RWPE1 (cell line): ENCODE measurements around the gene RPL36AL.
"Not testable (repeated sequence)": the region's sequence is repeated elsewhere in the genome, so short reads cannot be mapped to it uniquely, and the experiment has no call there.

Source experiments
- CTCF ChIA-PET: fragments of 350-600 bp; sonication (Branson Sonifier 250); formaldehyde crosslinking; extraction: SDS; loops from one replicate; lab custom pipeline; 2021; lab: Yijun Ruan, JAX
- POLR2A ChIA-PET: fragments of 400-600 bp; formaldehyde crosslinking; extraction: SDS; loops from one replicate; lab custom pipeline; 2020; ENCODE audit warnings: antibody characterized with exemption; ENCODE audit not compliant: low non-redundant PET; lab: Yijun Ruan, JAX
- DNase-seq: peaks from one replicate; pipeline ENCODE4 v3.0.0; 2012; ENCODE audit warnings: low spot score
- H3K27ac ChIP-seq: fragments of 450-650 bp; 2 replicates; pipeline ENCODE4 v1.5.1; 2017
- CTCF ChIP-seq: fragments of 450-650 bp; conservative IDR thresholded peaks from 2 replicates; pipeline ENCODE4 v1.5.1; 2017; ENCODE audit warnings: low read depth, mild to moderate bottlenecking

The RPL36AL gene

GRCh38 chr14:49586673-49587460, 33.6 kb downstream of the RPL36AL start:
- ChIA-PET POLR2A (interaction anchor here (0.6 to 2.5 kb wide), 2 partner anchors 34 to 275 kb away, joined by 3 to 10 read pairs; partner anchors contain the start of genes MGAT2 and RPL36AL), CTCF (interaction anchor here (0.6 to 1.9 kb wide), 10 partner anchors 9 to 1182 kb away, joined by 3 to 7 read pairs (median 4); partner anchors contain the start of genes LRR1 and RPL36AL)
- TF ChIP-seq CTCF = peak; percentile 92
- peak; percentile 52 for DNase-seq
- H3K27ac ChIP-seq = peak overlapping the region; percentile 91

GRCh38 chr14:49585803-49586672, 34.4 kb downstream of the RPL36AL start, which contains the start of gene RPS29:
TSS of gene RPS29 (minus strand) at chr14:49586380. CDS start at chr14:49586346, 34 bp downstream.
- ChIA-PET POLR2A (interaction anchor here (0.6 to 2.5 kb wide), 2 partner anchors 35 to 276 kb away, joined by 3 to 10 read pairs; partner anchors contain the start of genes MGAT2 and RPL36AL), CTCF (interaction anchor here (0.7 to 1.9 kb wide), 5 partner anchors 9 to 125 kb away, joined by 3 to 7 read pairs (median 4); partner anchors contain the start of gene LRR1)
- DNase-seq = peak; percentile 96
- H3K27ac ChIP-seq = peak within 1 kb of the TSS; percentile 91
- no peak for TF ChIP-seq CTCF

DNA sequence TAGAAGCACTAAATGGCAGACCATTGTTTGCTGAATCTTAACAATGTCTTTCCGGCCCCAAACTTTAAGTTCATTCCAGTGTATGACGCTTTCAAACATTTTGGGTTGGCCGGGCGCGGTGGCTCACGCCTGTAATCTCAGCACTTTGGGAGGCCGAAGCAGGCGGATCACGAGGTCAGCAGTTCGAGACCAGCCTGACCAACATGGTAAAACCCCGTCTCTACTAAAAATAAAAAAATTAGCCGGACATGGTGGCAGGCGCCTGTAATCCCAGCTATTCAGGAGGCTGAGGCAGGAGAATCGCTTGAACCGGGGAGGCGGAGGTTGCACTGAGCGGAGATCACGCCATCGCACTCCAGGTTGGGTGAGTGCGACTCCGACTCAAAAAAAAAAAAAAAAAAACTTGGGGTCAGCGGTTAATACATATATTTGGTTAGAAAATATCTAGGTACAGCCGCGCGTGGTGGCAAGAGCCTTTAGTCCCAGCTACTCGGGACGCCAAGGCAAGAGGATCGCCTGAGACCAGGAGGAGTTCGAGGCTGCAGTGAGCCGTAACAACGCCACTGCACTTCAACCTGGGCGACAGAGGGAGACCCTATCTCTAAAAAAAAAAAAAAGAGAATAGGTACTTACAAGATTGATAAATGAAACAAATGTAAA, 35.3 kb downstream of the RPL36AL start:
- ChIA-PET CTCF (interaction anchor here (0.6 to 0.7 kb wide), 2 partner anchors 1279 to 1812 kb away, joined by 3 to 4 read pairs; no protein-coding TSS in a partner anchor), POLR2A (interaction anchor here (0.7 to 2.5 kb wide), 2 partner anchors 20 to 35 kb away, joined by 3 to 10 read pairs; partner anchors contain the start of genes MGAT2 and RPL36AL)
- DNase-seq = not testable (repeated sequence)
- peak overlapping the region; percentile 91 for H3K27ac ChIP-seq

DNA sequence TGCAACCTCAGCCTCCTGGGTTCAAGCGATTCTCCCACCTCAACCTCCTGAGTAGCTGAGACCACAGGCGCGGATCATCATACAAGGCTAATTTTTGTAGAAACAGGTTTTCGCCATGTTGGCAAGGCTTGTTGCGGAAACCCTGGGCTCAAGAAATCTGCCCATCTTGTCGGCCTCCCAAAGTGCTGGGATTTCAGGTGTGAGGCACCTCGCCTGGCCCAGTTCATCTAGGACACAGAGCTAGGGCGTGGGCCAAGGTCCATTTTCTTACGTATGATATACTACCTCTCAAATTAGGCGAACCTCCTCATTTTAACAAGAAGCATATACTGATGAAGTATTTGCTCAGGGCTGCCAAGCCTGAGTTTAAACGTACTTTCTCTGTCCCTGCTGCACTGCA, 36.4 kb downstream of the RPL36AL start:
- DNase-seq = no peak
- no peak for TF ChIP-seq CTCF
- ChIA-PET POLR2A (no interaction called here), CTCF (no interaction called here)
- H3K27ac ChIP-seq = peak overlapping the region; percentile 91

DNA sequence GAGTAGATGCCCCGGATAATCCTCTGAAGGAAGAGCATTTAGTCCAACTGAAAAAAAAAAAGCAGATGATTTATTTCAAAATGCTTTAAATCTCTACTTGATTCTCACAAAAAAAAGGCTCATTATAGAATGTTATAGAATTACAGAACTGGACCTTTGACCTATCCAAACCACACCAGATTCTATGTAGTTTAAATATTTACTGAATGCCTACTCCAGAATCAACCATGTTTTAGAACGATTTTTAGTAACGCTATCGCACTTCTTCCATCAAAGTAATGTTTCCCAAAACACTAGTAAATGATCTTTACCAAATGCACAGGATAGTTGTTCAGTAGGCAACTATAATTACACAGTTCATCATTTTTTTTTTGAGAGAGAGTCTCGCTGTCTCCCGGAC, 36.8 kb downstream of the RPL36AL start:
- no peak for TF ChIP-seq CTCF
- ChIA-PET POLR2A (no interaction called here), CTCF (no interaction called here)
- no peak for DNase-seq
- H3K27ac ChIP-seq = peak overlapping the region; percentile 91

DNA sequence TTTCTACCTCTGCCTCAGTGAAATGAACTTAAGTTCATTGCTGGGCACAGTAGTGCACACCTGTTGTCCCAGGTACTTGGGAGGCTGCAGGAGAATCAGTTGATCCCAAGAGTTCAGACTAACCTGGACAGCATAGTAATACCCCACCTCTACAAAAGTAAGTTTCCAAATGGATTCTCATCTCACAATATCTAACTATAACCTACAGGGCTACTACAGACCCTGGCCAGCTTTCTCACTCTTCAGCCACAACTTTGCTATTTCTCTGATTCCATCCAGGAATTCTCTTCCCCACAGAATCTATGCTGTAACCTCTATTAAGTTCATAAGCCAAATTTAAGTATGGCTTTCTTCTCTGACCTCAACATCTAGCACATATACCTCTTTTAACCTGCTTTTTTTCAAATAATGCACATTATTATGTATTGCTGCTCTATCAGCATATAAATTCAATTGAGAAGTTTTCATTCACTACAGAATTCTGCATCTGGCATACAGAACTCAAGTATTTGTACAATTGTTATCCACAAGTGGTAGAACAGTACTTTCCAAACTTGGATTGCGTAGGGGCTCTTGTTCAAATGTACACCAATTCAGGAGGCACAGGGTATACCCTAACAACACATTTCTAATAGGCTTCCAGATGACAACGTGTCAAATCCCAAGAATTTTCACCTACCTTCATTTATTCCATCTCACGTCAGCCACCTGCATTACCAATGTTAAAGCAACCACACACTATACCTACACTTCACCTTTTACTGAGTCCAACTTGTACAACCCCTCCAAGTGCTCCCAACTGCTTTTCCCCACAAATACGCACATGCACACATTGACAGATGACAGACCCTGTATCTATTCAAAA, 38.1 kb downstream of the RPL36AL start:
- TF ChIP-seq CTCF = no peak
- ChIA-PET POLR2A (no interaction called here), CTCF (no interaction called here)
- H3K27ac ChIP-seq = no peak overlapping the region
- DNase-seq = no peak
